Ishikawa (cell line): Measurements from ENCODE around the gene FRMD6.

Experiments
- CEBPB ChIP-seq: IDR thresholded peaks from 2 replicates; pipeline ENCODE4 v1.6.1; 2012
- EP300 ChIP-seq: IDR thresholded peaks from 2 replicates; pipeline ENCODE4 v1.6.1; 2012; ENCODE audit warnings: borderline replicate concordance
- MAX ChIP-seq: IDR thresholded peaks from 2 replicates; pipeline ENCODE4 v1.6.1; 2012
- NFIC ChIP-seq: IDR thresholded peaks from 2 replicates; pipeline ENCODE4 v1.6.1; 2012
- RAD21 ChIP-seq: IDR thresholded peaks from 2 replicates; pipeline ENCODE4 v1.6.1; 2012; ENCODE audit warnings: low read depth
- REST ChIP-seq: IDR thresholded peaks from 2 replicates; pipeline ENCODE4 v1.6.1; 2012; ENCODE audit warnings: low read depth, mild to moderate bottlenecking
- TAF1 ChIP-seq: IDR thresholded peaks from 2 replicates; pipeline ENCODE4 v1.6.1; 2012; ENCODE audit warnings: low read depth, mild to moderate bottlenecking
- USF1 ChIP-seq: IDR thresholded peaks from 2 replicates; pipeline ENCODE4 v1.6.1; 2012
- YY1 ChIP-seq: IDR thresholded peaks from 2 replicates; pipeline ENCODE4 v1.6.1; 2012; ENCODE audit warnings: low read depth

GRCh38 chr14:51704545-51704944 is 52.8 kb downstream of the FRMD6 start:
- TF ChIP-seq YY1 (no peak), RAD21 (no peak), USF1 (no peak), EP300 (no peak), MAX (no peak), NFIC (no peak), TAF1 (no peak), REST (no peak), CEBPB (no peak)
